Muscle of leg (tissue), 11 donors: ENCODE results near the gene S100A9. TPM values are rescaled to one million over a fixed set of nuclear protein-coding genes. Genes with fewer than 3 reads are reported as not detected.

Experiments
- DNase-seq: peaks from one replicate; pipeline ENCODE4 v3.0.0; 2013
- H3K27ac ChIP-seq: one replicate; pipeline ENCODE4 v1.5.1; 2013; ENCODE audit warnings: mild to moderate bottlenecking, low read length, control low read depth
- H3K27me3 ChIP-seq: one replicate; pipeline ENCODE4 v1.6.1; 2013; ENCODE audit warnings: low read length; ENCODE audit not compliant: control insufficient read depth, insufficient read depth
- H3K36me3 ChIP-seq: one replicate; pipeline ENCODE4 v1.6.1; 2013; ENCODE audit warnings: low read length; ENCODE audit not compliant: control insufficient read depth, insufficient read depth
- H3K4me1 ChIP-seq: one replicate; pipeline ENCODE4 v1.6.1; 2013; ENCODE audit warnings: low read length; ENCODE audit not compliant: control insufficient read depth, insufficient read depth
- H3K4me3 ChIP-seq: one replicate; pipeline ENCODE4 v1.5.1; 2013; ENCODE audit warnings: low read length, control low read depth
- H3K9me3 ChIP-seq: replicated peaks from 2 replicates; pipeline ENCODE4 v1.6.1; 2013; ENCODE audit warnings: low read depth, low read length; ENCODE audit not compliant: control insufficient read depth
- WGBS: methylation state at CpG from one replicate; pipeline ENCODE4 v1.1.5; 2013; ENCODE audit warnings: missing lambda C conversion rate; ENCODE audit not compliant: insufficient coverage; 5-methylcytosine and 5-hydroxymethylcytosine counted together
- polyA plus RNA-seq, 8 donors: library from polyadenylated mRNA; unstranded; fragments of 120-200 nt; gene quantifications; one replicate each; pipeline versions ENCODE4 v1.2.1 to v1.2.3, GENCODE V29; 2013; ENCODE audit warnings: inconsistent platforms in 1 of 8, low replicate concordance in 1 of 8; ENCODE audit not compliant: insufficient read length in 8 of 8, insufficient read depth in 1 of 8
- total RNA-seq: library from RNA; stranded (reverse); fragments of 120-200 nt; gene quantifications from one replicate; pipeline ENCODE4 v1.2.4, GENCODE V29; 2013

Gene S100A9
- total and polyA plus RNA-seq, 9 donors, result 17.8 to 47.3 (median 25.7) TPM

DNA sequence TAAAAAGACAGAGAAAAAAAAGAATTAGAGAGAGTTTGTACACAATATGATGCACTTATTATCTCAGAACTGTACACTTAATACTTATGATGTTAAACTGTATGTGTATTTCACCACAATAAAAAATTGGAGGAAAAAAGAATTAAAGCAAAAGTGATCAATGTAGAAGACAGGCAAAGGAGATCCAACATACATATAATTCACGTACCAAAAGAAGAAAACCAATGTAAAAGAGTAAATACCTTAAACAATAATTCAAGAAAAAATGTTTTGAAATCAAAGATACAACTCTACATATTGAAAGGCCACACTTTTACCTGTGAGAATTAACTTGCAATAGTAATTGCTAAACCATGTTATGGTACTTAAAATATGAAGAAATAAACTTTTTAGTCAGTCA is 35.1 kb upstream of the S100A9 start:
- H3K27ac ChIP-seq, result no peak overlapping the region
- no peaks in the 10 kb centered on the region for H3K27me3 ChIP-seq
- H3K4me3 ChIP-seq, result no peak overlapping the region
- peaks cover 8% of the 10 kb centered on the region for H3K9me3 ChIP-seq
- H3K4me1 ChIP-seq, result no peaks in the 10 kb centered on the region
- DNase-seq, result no peak
- H3K36me3 ChIP-seq, result no peaks in the 10 kb centered on the region
- no CpG with 5 or more reads among the region's 1 CpG for WGBS

DNA sequence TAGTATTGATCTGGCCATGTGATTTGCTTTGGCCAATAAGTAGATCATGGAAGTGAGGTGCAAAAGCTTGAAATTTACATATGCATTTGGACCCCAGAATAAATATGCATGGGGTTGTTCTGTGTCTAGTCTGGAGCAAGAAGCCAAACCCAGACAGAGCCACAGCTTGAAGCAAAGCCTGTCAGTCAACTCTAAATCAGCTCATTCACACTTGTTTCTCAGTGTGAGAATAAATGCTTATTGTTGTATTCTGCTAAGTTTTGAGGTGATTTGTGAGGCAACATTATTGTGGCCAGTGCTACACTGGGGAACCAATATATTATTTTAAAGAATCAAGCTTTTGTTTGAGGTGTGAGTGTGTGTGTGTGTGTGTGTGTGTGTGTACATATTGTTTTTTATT is 32.7 kb upstream of the S100A9 start:
- Histone ChIP-seq H3K9me3 (peaks cover 12% of the 10 kb centered on the region), H3K27me3 (no peaks in the 10 kb centered on the region), H3K36me3 (no peaks in the 10 kb centered on the region), H3K4me3 (no peak overlapping the region), H3K4me1 (no peaks in the 10 kb centered on the region), H3K27ac (no peak overlapping the region)
- no peak for DNase-seq

DNA sequence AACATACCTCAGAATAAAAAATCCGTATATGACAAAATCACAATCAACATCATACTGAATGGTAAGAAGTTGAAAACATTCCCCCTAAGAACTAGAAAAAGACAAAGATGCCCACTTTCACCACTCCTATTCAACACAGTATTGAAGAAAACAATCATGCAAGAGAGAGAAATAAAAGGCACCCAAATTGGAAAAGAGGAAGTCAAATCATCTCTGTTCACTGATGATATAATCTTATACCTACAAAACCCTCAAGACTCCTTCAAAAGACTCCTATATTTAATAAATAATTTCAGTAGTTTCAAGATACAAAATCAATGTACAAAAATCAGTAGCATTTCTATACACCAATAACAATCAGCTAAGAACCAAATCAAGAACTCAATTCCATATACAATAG is 23.8 kb upstream of the S100A9 start:
- Histone ChIP-seq H3K4me3 (no peak overlapping the region), H3K36me3 (no peaks in the 10 kb centered on the region), H3K27ac (no peak overlapping the region), H3K27me3 (no peaks in the 10 kb centered on the region), H3K9me3 (peaks cover 5% of the 10 kb centered on the region), H3K4me1 (no peaks in the 10 kb centered on the region)
- no peak for DNase-seq
- no CpG with 5 or more reads among the region's 1 CpG for WGBS

DNA sequence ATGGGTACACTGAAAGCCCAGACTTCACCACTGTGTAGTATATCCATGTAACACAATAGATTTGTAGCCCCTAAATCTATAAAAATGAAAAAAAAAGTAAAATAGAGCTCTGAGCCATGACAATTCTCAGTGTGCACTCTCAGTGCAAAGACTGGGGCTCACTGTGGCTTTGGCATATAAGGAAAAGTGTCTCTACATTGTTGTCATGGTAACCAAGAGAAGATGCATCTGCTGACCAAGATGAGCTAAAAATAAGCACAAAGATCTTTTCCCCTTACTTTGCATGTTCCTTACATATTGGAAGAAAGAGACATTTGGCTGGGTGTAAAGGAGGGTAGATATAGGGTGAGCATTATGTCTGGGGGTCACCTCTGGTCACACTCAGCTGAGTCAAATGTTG is 21.0 kb upstream of the S100A9 start:
- H3K4me1 ChIP-seq, result no peaks in the 10 kb centered on the region
- no peak overlapping the region for H3K4me3 ChIP-seq
- peaks cover 2% of the 10 kb centered on the region for H3K27me3 ChIP-seq
- no peak overlapping the region for H3K27ac ChIP-seq
- no peak for DNase-seq
- no peaks in the 10 kb centered on the region for H3K36me3 ChIP-seq
- no peaks in the 10 kb centered on the region for H3K9me3 ChIP-seq

DNA sequence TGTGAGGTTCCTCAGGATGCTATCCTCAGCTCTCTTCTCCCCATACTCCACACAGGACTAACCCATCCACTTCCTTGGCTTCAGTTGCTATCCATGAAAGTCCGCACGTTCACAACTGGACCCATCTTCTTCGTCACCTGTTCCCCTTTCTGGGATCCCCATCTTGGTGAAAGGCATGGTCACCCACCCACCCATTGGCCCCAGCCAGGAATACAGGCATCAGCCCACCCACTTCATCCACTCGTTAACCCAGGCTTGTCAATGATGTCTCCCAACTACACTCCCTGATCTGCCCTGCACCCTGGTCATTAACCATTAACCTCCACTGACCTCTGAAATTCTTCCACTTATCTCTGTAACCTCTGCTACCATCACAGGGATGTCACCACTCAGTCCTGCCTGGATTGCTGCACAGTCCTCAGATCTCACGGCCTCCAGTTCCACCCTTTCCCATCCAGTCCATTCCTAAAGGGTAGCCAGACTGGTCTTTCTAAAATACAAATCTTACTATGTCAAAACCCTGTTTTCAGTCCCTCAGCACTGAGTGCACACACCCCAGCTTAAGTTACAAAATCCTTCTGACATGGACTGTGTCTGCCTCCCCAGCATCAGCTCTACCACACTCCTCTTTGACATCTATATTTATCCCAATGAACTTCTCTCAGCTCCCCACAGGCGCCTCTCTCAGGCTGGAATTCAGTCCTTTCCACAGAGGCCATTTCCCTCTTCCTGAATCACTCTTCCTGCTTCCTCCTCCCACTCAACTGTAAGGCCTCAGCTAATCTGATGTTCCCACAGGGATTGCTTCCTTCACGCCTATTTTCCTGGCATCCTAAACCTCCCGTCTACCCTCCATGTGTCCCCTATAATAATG is 19.4 kb upstream of the S100A9 start:
- no peak for DNase-seq
- 63% methylated on average over 8 of the region's 8 CpGs for WGBS
- Histone ChIP-seq H3K4me1 (no peaks in the 10 kb centered on the region), H3K36me3 (no peaks in the 10 kb centered on the region), H3K27me3 (peaks cover 2% of the 10 kb centered on the region), H3K9me3 (no peaks in the 10 kb centered on the region), H3K4me3 (no peak overlapping the region), H3K27ac (no peak overlapping the region)

DNA sequence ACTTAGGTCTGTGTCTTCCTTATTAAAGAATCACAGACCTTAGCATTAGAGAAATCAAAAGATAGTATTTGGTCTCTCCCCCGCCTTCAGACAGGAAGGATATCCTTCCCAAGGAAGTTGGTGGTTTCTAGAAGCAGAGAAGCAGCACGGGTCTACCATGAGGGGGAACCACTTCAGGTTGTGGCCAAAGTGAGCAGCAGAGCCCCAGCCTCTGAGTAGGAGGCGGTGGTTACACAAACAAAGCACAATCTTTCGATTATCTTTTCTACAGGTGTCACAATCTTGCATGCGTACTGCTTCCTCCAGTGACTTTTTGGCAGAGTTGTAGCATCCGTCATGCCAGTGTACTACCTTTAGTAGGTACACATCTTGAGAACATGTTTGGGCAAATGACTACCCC is 17.9 kb upstream of the S100A9 start:
- Histone ChIP-seq H3K27me3 (peaks cover 4% of the 10 kb centered on the region), H3K36me3 (no peaks in the 10 kb centered on the region), H3K4me3 (no peak overlapping the region), H3K9me3 (no peaks in the 10 kb centered on the region), H3K27ac (no peak overlapping the region), H3K4me1 (no peaks in the 10 kb centered on the region)
- 72% methylated on average over 5 of the region's 6 CpGs for whole genome bisulfite sequencing
- DNase-seq, result no peak

DNA sequence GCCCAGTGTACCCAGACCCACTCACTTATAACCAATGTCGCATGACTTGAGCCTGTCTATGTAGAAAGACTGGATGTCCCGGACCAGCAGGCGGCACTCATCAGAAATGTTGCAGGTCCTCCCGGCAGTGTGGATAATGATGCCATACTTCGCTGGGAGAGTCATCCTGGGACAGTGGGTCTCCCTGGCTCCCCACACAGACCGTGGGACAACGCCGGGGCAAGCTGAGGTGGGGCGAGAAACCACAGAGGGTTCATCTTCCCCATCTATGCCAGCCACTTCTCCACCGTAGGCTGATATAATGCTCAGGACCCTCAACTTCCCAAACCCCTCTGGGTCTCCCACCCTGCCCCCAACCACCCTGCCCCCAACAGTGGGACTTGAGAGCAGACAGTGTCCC is 17.3 kb upstream of the S100A9 start:
- Histone ChIP-seq H3K9me3 (no peaks in the 10 kb centered on the region), H3K27me3 (peaks cover 4% of the 10 kb centered on the region), H3K4me3 (no peak overlapping the region), H3K36me3 (no peaks in the 10 kb centered on the region), H3K27ac (no peak overlapping the region), H3K4me1 (no peaks in the 10 kb centered on the region)
- DNase-seq, result no peak
- WGBS, result 82% methylated on average over 7 of the region's 10 CpGs

DNA sequence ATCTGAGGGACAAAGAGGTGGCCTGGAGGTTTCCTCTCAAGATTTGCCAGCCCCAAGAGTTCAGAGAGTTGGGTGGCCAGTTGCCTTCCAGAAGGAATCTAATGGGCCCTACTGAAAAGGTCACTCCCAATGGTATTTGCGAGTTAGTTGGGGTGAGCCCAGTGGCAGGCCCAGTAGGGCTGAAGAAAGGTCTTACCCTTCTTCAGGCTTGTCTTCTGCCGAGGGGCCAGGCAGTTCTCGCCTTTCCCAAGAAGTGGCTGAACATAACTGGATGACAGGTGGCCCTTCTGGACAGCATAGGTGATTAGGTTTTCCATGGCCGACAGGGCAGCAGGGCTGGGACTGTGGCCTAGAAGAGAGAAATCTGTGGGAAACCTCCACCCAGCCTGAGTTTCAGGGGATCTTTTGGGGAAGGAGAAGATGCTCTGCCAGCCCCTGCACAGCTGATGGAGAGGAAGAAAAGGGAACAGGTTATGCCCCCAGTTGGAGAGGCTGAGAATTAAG is 16.2 kb upstream of the S100A9 start:
- peaks cover 4% of the 10 kb centered on the region for H3K27me3 ChIP-seq

DNA sequence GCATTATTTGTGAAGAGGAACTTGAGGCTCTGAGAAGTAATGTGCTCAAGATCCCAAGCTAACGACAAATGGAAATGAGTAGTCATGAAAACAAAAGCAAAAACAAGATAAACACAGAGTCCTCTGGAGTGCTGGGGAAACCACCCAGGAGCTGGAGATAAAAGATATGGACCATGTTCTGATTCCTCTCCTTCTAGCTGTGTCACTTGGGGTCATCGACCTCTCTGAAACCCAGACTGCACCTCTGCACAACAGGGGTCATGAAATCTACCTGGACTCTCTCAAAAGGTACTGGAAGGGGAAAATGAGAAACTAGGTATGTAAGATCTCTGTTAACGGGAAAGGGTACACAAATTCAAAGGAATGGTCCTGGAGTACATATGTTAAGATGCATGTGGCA is 15.5 kb upstream of the S100A9 start:
- WGBS, result 89% methylated on average over 1 of the region's 3 CpGs
- H3K9me3 ChIP-seq, result no peaks in the 10 kb centered on the region
- H3K4me3 ChIP-seq, result no peak overlapping the region
- no peak overlapping the region for H3K27ac ChIP-seq
- H3K27me3 ChIP-seq, result peaks cover 4% of the 10 kb centered on the region
- no peak for DNase-seq
- H3K36me3 ChIP-seq, result no peaks in the 10 kb centered on the region
- H3K4me1 ChIP-seq, result no peaks in the 10 kb centered on the region

More for the DNA sequence above, 16.2 kb upstream of the S100A9 start:
- no peaks in the 10 kb centered on the region for H3K36me3 ChIP-seq
- no peak for DNase-seq
- no peaks in the 10 kb centered on the region for H3K9me3 ChIP-seq
- WGBS, result 82% methylated on average over 4 of the region's 4 CpGs
- H3K4me1 ChIP-seq, result no peaks in the 10 kb centered on the region
- no peak overlapping the region for H3K4me3 ChIP-seq
- no peak overlapping the region for H3K27ac ChIP-seq

DNA sequence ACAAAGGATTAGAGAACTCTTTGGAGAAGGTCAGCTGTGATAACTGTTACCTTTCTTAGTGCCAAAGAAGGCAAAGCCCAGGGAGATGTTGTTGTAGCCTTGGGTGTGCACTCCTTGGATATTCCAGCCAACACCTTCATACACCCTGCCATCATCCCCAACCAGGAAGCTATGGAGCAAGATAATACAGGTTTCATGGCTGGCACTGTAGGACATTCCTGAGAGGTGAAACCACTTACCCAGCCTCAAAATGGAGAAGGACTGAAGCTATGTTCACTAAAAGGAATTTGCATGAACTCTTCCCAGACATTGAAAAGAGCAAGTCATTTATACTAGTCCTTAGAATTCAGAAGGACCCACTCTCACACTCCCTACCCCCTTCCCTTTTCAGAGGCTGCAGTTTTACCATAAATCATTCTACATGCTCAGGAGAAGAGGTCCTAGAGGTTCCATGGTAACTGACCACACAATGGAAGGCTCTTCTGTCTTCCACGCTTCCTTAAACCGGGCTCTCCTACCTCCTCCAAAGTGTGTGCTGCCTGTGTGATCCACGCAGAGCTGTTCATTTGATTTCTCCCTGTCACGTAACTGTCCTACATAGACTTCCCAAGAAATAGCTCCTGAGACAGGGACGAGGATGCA is 14.5 kb upstream of the S100A9 start:
- no peaks in the 10 kb centered on the region for H3K9me3 ChIP-seq
- WGBS, result 38% methylated on average over 5 of the region's 5 CpGs

More for the DNA sequence above, 14.5 kb upstream of the S100A9 start:
- Histone ChIP-seq H3K36me3 (no peaks in the 10 kb centered on the region), H3K27ac (no peak overlapping the region), H3K4me3 (no peak overlapping the region), H3K27me3 (peaks cover 9% of the 10 kb centered on the region), H3K4me1 (no peaks in the 10 kb centered on the region)
- no peak for DNase-seq
